ENCODE results near the gene ATRIP. TPM values are rescaled to one million over a fixed set of nuclear protein-coding genes. Genes with fewer than 3 reads are reported as not detected.

The ATRIP gene
- polyA plus RNA-seq, 1 donor = 7.3 TPM

GRCh38 chr3:48502728-48503168 is 56.2 kb downstream of the ATRIP start:
- DNase-seq (ENCODE audit: low read depth) = no peak

GRCh38 chr3:48503401-48504050 is 57.0 kb downstream of the ATRIP start:
- no peak for DNase-seq (ENCODE audit: low read depth)

GRCh38 chr3:48504051-48504946 is 57.8 kb downstream of the ATRIP start, which contains the start of gene SHISA5:
Gene SHISA5 (minus strand): TSS chr3:48504174. CDS start chr3:48504094, 80 bp downstream.
- no peak for DNase-seq (ENCODE audit: low read depth)

GRCh38 chr3:48505146-48505545 is 58.6 kb downstream of the ATRIP start:
- no peak for DNase-seq (ENCODE audit: low read depth)

- no peak for DNase-seq (ENCODE audit: low read depth)
Measured at GRCh38 chr3:48505968-48506504, 59.5 kb downstream of the ATRIP start.

GRCh38 chr3:48507256-48508061 is 60.9 kb downstream of the ATRIP start:
- no peak for DNase-seq (ENCODE audit: low read depth)

- no peak for DNase-seq (ENCODE audit: low read depth)
Measured at GRCh38 chr3:48511551-48511950, 65.0 kb downstream of the ATRIP start.

- DNase-seq (ENCODE audit: low read depth) = no peak
Measured at GRCh38 chr3:48514431-48515227, 68.1 kb downstream of the ATRIP start.

Other genes starting within 250 kb of the ATRIP start
- 1.5 TPM for gene CAMP, start 223.2 kb upstream of the ATRIP start, polyA plus RNA-seq (ENCODE audit: insufficient read length)
- 8.4 TPM for gene ZNF589, start 205.6 kb upstream of the ATRIP start, polyA plus RNA-seq (ENCODE audit: insufficient read length)
- gene NME6, start 145.4 kb upstream of the ATRIP start, polyA plus RNA-seq (ENCODE audit: insufficient read length) = 23.0 TPM
- not detected for gene SPINK8, start 113.1 kb upstream of the ATRIP start, polyA plus RNA-seq (ENCODE audit: insufficient read length)
- gene FBXW12, start 74.5 kb upstream of the ATRIP start, polyA plus RNA-seq (ENCODE audit: insufficient read length) = 0.15 TPM
- gene PLXNB1, start 16.7 kb upstream of the ATRIP start, polyA plus RNA-seq (ENCODE audit: insufficient read length) = 17.3 TPM
- 11.0 TPM for gene CCDC51, start 6.6 kb upstream of the ATRIP start, polyA plus RNA-seq (ENCODE audit: insufficient read length)
- gene TMA7, start 6.5 kb upstream of the ATRIP start, polyA plus RNA-seq (ENCODE audit: insufficient read length) = 160 TPM
- gene SHISA5, start 57.4 kb downstream of the ATRIP start, polyA plus RNA-seq (ENCODE audit: insufficient read length) = 58.4 TPM
- gene PFKFB4, start 110.1 kb downstream of the ATRIP start, polyA plus RNA-seq (ENCODE audit: insufficient read length) = 5.1 TPM
- 0.19 TPM for gene UCN2, start 117.0 kb downstream of the ATRIP start, polyA plus RNA-seq (ENCODE audit: insufficient read length)
- 6.4 TPM for gene COL7A1, start 148.6 kb downstream of the ATRIP start, polyA plus RNA-seq (ENCODE audit: insufficient read length)
- 204 TPM for gene UQCRC1, start 162.9 kb downstream of the ATRIP start, polyA plus RNA-seq (ENCODE audit: insufficient read length)
- not detected for gene TMEM89, start 175.0 kb downstream of the ATRIP start, polyA plus RNA-seq (ENCODE audit: insufficient read length)
- gene SLC26A6, start 188.7 kb downstream of the ATRIP start, polyA plus RNA-seq (ENCODE audit: insufficient read length) = 8.9 TPM
- 0.35 TPM for gene CELSR3, start 216.1 kb downstream of the ATRIP start, polyA plus RNA-seq (ENCODE audit: insufficient read length)
- gene NCKIPSD, start 239.2 kb downstream of the ATRIP start, polyA plus RNA-seq (ENCODE audit: insufficient read length) = 8.1 TPM

All from forelimb muscle (tissue), 1 donor.